Measurements from ENCODE around the gene DNAH11. TPM values are rescaled to one million over a fixed set of nuclear protein-coding genes. Genes with fewer than 3 reads are reported as not detected.

DNAH11 gene
- total RNA-seq, 1 experiment from 2014 or later = 1.6 TPM

DNA sequence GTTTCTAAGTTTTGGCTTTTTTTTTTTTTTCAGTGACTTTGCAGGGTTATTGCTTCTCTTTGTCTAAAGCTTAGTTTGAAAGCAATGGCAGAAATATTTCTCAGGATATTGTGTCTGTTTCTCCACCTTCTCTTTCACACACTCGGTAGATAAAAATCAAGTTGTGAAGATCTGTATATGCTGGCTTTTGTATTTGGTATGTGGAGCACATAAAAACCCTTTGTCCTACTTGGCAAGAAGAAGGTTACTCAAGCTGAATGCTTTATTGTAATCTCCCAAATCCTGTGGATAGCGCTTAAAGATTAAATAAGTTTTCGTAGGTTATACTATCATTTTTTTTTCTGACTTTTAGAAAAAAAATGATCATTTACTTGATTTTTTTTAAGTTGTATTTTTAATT lies 230.5 kb downstream of the DNAH11 start:
- no peak overlapping the region for H2AFZ ChIP-seq (ENCODE audit: low read length)
- H4K20me1 ChIP-seq (ENCODE audit: low read length) = no peaks in the 10 kb centered on the region
- no peak overlapping the region for H3K4me3 ChIP-seq (ENCODE audit: low read length)
- ChIA-PET POLR2A (ENCODE audit: unreplicated experiment) (no interaction called here), CTCF (no interaction called here)
- peaks cover 51% of the 10 kb centered on the region for H3K27me3 ChIP-seq (ENCODE audit: low read length)
- ATAC-seq (no peak), DNase-seq (no peak)
- no TSS peak for BruUV-seq (replicated peaks)
- no peaks in the 10 kb centered on the region for H3F3A ChIP-seq (ENCODE audit: low read length, unreplicated experiment)
- no peak for TF ChIP-seq EZH2phosphoT487 (IDR thresholded peaks at IDR 0.05; ENCODE audit: borderline replicate concordance, low read length)
- TF ChIP-seq, protein P1, sequence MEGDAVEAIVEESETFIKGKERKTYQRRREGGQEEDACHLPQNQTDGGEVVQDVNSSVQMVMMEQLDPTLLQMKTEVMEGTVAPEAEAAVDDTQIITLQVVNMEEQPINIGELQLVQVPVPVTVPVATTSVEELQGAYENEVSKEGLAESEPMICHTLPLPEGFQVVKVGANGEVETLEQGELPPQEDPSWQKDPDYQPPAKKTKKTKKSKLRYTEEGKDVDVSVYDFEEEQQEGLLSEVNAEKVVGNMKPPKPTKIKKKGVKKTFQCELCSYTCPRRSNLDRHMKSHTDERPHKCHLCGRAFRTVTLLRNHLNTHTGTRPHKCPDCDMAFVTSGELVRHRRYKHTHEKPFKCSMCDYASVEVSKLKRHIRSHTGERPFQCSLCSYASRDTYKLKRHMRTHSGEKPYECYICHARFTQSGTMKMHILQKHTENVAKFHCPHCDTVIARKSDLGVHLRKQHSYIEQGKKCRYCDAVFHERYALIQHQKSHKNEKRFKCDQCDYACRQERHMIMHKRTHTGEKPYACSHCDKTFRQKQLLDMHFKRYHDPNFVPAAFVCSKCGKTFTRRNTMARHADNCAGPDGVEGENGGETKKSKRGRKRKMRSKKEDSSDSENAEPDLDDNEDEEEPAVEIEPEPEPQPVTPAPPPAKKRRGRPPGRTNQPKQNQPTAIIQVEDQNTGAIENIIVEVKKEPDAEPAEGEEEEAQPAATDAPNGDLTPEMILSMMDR (conservative IDR thresholded peaks at IDR 0.05; ENCODE audit: low read depth, low read length) = no peak
- intact Hi-C loops (cut with micrococcal nuclease) = no loop called here
- H3K9me2 ChIP-seq (replicated peaks; ENCODE audit: low read length) = no peaks in the 10 kb centered on the region
- no peaks in the 10 kb centered on the region for H3K36me3 ChIP-seq (ENCODE audit: low read depth, low read length)
- H3K27ac ChIP-seq (ENCODE audit: low read length) = no peak overlapping the region
- H3K4me2 ChIP-seq (ENCODE audit: low read length) = no peak overlapping the region
- no peaks in the 10 kb centered on the region for H3K4me1 ChIP-seq (ENCODE audit: insufficient read depth, low read length)
- H3K9ac ChIP-seq (ENCODE audit: low read length) = no peak overlapping the region
- no peaks in the 10 kb centered on the region for H3K79me2 ChIP-seq (ENCODE audit: low read length)
- no peaks in the 10 kb centered on the region for H3K9me3 ChIP-seq (ENCODE audit: low read length)

DNA sequence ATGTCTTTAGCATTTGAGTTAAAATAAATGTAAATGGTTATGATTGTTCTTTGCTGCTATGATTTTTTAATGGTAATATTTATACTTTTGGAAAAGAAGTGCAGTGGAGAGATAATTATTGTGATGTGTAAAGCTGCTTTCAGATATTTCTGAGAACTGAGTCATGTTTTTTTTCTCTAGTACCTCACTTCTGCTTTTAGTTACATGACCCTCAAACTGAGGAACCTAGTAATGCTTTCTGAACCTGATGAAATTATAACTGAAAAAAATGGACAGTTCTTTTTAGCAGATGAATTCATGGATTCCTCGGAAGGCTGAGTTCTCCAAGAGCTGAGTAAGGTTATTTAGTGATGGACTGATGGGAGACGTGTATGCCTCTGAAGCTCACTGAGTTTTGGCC lies 235.1 kb downstream of the DNAH11 start:
- H3K9ac ChIP-seq (ENCODE audit: low read length) = no peak overlapping the region
- H3K9me3 ChIP-seq (ENCODE audit: low read length) = no peaks in the 10 kb centered on the region
- no peaks in the 10 kb centered on the region for H4K20me1 ChIP-seq (ENCODE audit: low read length)
- H3F3A ChIP-seq (ENCODE audit: low read length, unreplicated experiment) = no peaks in the 10 kb centered on the region
- no TSS peak for BruUV-seq (replicated peaks)
- peaks cover 43% of the 10 kb centered on the region for H3K27me3 ChIP-seq (ENCODE audit: low read length)
- no peak for DNase-seq
- H3K79me2 ChIP-seq (ENCODE audit: low read length) = no peaks in the 10 kb centered on the region
- TF ChIP-seq EZH2phosphoT487 (IDR thresholded peaks at IDR 0.05; ENCODE audit: borderline replicate concordance, low read length) (no peak), EZH2 (IDR thresholded peaks at IDR 0.05; ENCODE audit: low read length, unreplicated experiment) (no peak)
- TF ChIP-seq, protein P1 (conservative IDR thresholded peaks at IDR 0.05; ENCODE audit: low read depth, low read length) = no peak
- no peak overlapping the region for H3K4me3 ChIP-seq (ENCODE audit: low read length)
- H3K36me3 ChIP-seq (ENCODE audit: low read depth, low read length) = no peaks in the 10 kb centered on the region
- H3K27ac ChIP-seq (ENCODE audit: low read length) = no peak overlapping the region
- ChIA-PET CTCF (no interaction called here), POLR2A (ENCODE audit: unreplicated experiment) (no interaction called here)
- no peaks in the 10 kb centered on the region for H3K9me2 ChIP-seq (replicated peaks; ENCODE audit: low read length)
- intact Hi-C loops (cut with micrococcal nuclease) = no loop called here
- H3K4me2 ChIP-seq (ENCODE audit: low read length) = no peak overlapping the region
- no peak overlapping the region for H2AFZ ChIP-seq (ENCODE audit: low read length)
- ATAC-seq = no peak
- H3K4me1 ChIP-seq (ENCODE audit: insufficient read depth, low read length) = no peaks in the 10 kb centered on the region

DNA sequence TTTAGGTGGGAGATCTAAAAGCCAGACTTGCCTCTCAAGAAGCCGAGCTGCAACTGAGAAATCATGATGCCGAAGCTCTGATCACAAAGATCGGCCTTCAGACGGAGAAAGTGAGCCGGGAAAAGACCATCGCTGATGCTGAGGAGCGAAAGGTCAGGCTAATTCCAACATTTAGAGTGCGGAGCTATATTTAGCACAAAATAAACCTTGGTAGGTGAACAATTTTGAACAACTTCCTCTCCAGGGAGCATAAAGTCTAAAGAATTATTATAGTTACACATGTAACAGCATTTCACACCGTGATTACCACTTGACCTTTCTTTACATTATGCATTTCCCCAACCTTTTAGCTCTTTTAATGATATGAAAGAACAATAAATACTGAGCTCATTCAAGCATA lies 236.1 kb downstream of the DNAH11 start:
- Histone ChIP-seq H3K4me3 (ENCODE audit: low read length) (no peak overlapping the region), H3K9ac (ENCODE audit: low read length) (no peak overlapping the region), H3K27ac (ENCODE audit: low read length) (no peak overlapping the region), H3K9me3 (ENCODE audit: low read length) (no peaks in the 10 kb centered on the region), H3K4me2 (ENCODE audit: low read length) (no peak overlapping the region), H3K36me3 (ENCODE audit: low read depth, low read length) (no peaks in the 10 kb centered on the region), H3K9me2 (replicated peaks; ENCODE audit: low read length) (no peaks in the 10 kb centered on the region), H2AFZ (ENCODE audit: low read length) (no peak overlapping the region), H3K27me3 (ENCODE audit: low read length) (peaks cover 43% of the 10 kb centered on the region), H3K79me2 (ENCODE audit: low read length) (no peaks in the 10 kb centered on the region), H3K4me1 (ENCODE audit: insufficient read depth, low read length) (no peaks in the 10 kb centered on the region), H3F3A (ENCODE audit: low read length, unreplicated experiment) (no peaks in the 10 kb centered on the region), H4K20me1 (ENCODE audit: low read length) (no peaks in the 10 kb centered on the region)
- ChIA-PET CTCF (interaction anchor here (1.6 kb wide), 1 partner anchor 12 kb away, joined by 4 read pairs; no protein-coding TSS in a partner anchor), POLR2A (ENCODE audit: unreplicated experiment) (no interaction called here)
- ATAC-seq = no peak
- DNase-seq = no peak
- intact Hi-C loops (cut with micrococcal nuclease) = no loop called here
- TF ChIP-seq, protein P1 (conservative IDR thresholded peaks at IDR 0.05; ENCODE audit: low read depth, low read length) = no peak
- TF ChIP-seq EZH2 (IDR thresholded peaks at IDR 0.05; ENCODE audit: low read length, unreplicated experiment) = no peak
- TF ChIP-seq EZH2phosphoT487 (IDR thresholded peaks at IDR 0.05; ENCODE audit: borderline replicate concordance, low read length) = no peak
- no TSS peak for BruUV-seq (replicated peaks)

Data from PC-3 (cell line).